Umbilical cord (tissue), 2 donors: ENCODE results near the gene SI. TPM values are rescaled to one million over a fixed set of nuclear protein-coding genes. Genes with fewer than 3 reads are reported as not detected.
"Not testable (repeated sequence)": the region's sequence is repeated elsewhere in the genome, so short reads cannot be mapped to it uniquely, and the experiment has no call there.

Source experiments
- DNase-seq: peaks from one replicate; pipeline ENCODE4 v3.0.0-alpha.2; 2015; ENCODE audit warnings: low spot score
- total RNA-seq: library from RNA; depleted of rRNA; stranded (reverse); fragments of >200 nt; gene quantifications from one replicate; pipeline ENCODE4 v1.2.3, GENCODE V29; 2014; ENCODE audit warnings: low replicate concordance; ENCODE audit not compliant: insufficient read depth

Gene SI
- total RNA-seq: 0.24 TPM

GRCh38 chr3:165078293-165078692, at the start of gene SI:
Gene SI, minus strand, starts transcription at chr3:165078496. Its CDS starts 2,484 bp downstream, at chr3:165076012.
- no peak for DNase-seq

- no peak for DNase-seq
These were observed 47.5 kb upstream of the SI start for GRCh38 chr3:165125836-165126235.

- DNase-seq: no peak
These were observed 33.1 kb upstream of the SI start for GRCh38 chr3:165111401-165111800.

- no peak for DNase-seq
These were observed 25.3 kb upstream of the SI start for GRCh38 chr3:165103616-165104015.

- DNase-seq: no peak
These were observed 4.4 kb upstream of the SI start for GRCh38 chr3:165082650-165083049.

GRCh38 chr3:165081183-165081582, 2.9 kb upstream of the SI start:
- DNase-seq: no peak

- DNase-seq: no peak
These were observed 2.6 kb downstream of the SI start for GRCh38 chr3:165075695-165076094.

- DNase-seq: no peak
These were observed 7.6 kb downstream of the SI start for GRCh38 chr3:165070682-165071081.

GRCh38 chr3:165056510-165056909, 21.8 kb downstream of the SI start:
- no peak for DNase-seq

- no peak for DNase-seq
These were observed 38.1 kb downstream of the SI start for GRCh38 chr3:165040186-165040585.

- DNase-seq: no peak
These were observed 66.7 kb downstream of the SI start for GRCh38 chr3:165011557-165011956.

- DNase-seq: no peak
These were observed 93.3 kb downstream of the SI start for GRCh38 chr3:164984947-164985346.

- DNase-seq: no peak
These were observed 115.7 kb downstream of the SI start for GRCh38 chr3:164962610-164963009.

- DNase-seq: no peak
These were observed 125.3 kb downstream of the SI start for GRCh38 chr3:164952966-164953365.

- not testable (repeated sequence) for DNase-seq
These were observed 126.9 kb downstream of the SI start for GRCh38 chr3:164951403-164951802.

- DNase-seq: no peak
These were observed 137.6 kb downstream of the SI start for GRCh38 chr3:164940745-164941144.

GRCh38 chr3:164929642-164930041, 148.7 kb downstream of the SI start:
- DNase-seq: no peak

Other genes starting within 250 kb of the SI start
- 2.2 TPM for gene SLITRK3, start 117.9 kb upstream of the SI start, total RNA-seq